ENCODE measurements around the gene BNC2. TPM values are rescaled to one million over a fixed set of nuclear protein-coding genes. Genes with fewer than 3 reads are reported as not detected.

BNC2 gene
- total and polyA plus RNA-seq, 2 of the 13 experiments (the other 11 are each of a cell fraction or from before 2014, with no cell fraction given): not detected

GRCh38 chr9:16613051-16613450, 257.4 kb downstream of the BNC2 start:
- TF ChIP-seq PITX1 (CRISPR knock-in tag; IDR thresholded peaks at IDR 0.05): no peak
- no peak for TF ChIP-seq NR1H2 (CRISPR knock-in tag; IDR thresholded peaks at IDR 0.05; ENCODE audit: borderline replicate concordance, low read depth)
- no peak for TF ChIP-seq REXO4 (CRISPR knock-in tag; IDR thresholded peaks at IDR 0.05; ENCODE audit: borderline replicate concordance)
- no peak for TF ChIP-seq ZIK1 (CRISPR knock-in tag; IDR thresholded peaks at IDR 0.05; ENCODE audit: borderline replicate concordance, low read depth)
- no peak for TF ChIP-seq ZNF629 (CRISPR knock-in tag; conservative IDR thresholded peaks at IDR 0.05)
- TF ChIP-seq YEATS4 (CRISPR knock-in tag; IDR thresholded peaks at IDR 0.05; ENCODE audit: borderline replicate concordance): no peak
- no peak for TF ChIP-seq TRAFD1 (CRISPR knock-in tag; IDR thresholded peaks at IDR 0.05; ENCODE audit: borderline replicate concordance)
- no peak for TF ChIP-seq POLR2G (IDR thresholded peaks at IDR 0.05; ENCODE audit: low read depth, low read length)
- no peak for TF ChIP-seq ZBTB39 (CRISPR knock-in tag; IDR thresholded peaks at IDR 0.05)
- no peak for TF ChIP-seq ZNF737 (CRISPR knock-in tag; IDR thresholded peaks at IDR 0.05; ENCODE audit: borderline replicate concordance)
- no peak for TF ChIP-seq RNF2 (conservative IDR thresholded peaks at IDR 0.05; ENCODE audit: low read depth)
- no peak for TF ChIP-seq FOXK2 (IDR thresholded peaks at IDR 0.05)
- no peak for TF ChIP-seq RFX5 (IDR thresholded peaks at IDR 0.05; ENCODE audit: low read depth, low read length)
- no peak for TF ChIP-seq HNRNPLL (IDR thresholded peaks at IDR 0.05; ENCODE audit: low read depth, low read length, poor library complexity, severe bottlenecking)
- in situ Hi-C loops (cut with HindIII; ENCODE audit: extremely low pct_ligation_motif_present, low pct_unique_long_range_greater_than_20kb) (no loop called here), intact Hi-C loops (cut with micrococcal nuclease; ENCODE audit: unreplicated experiment) (no loop called here)
- POLR2A ChIA-PET: no interaction called here
- Histone ChIP-seq H3K27ac (ENCODE audit: extremely low read length, insufficient read depth, low read length) (no peak overlapping the region), H3K4me2 (ENCODE audit: low read depth, low read length) (no peak overlapping the region), H3K79me2 (ENCODE audit: insufficient read depth, low read length) (no peaks in the 10 kb centered on the region), H3K9ac (ENCODE audit: insufficient read depth, low read depth, low read length) (no peak overlapping the region), H3K4me1 (ENCODE audit: insufficient read depth, low read length) (no peaks in the 10 kb centered on the region), H3K4me3 (replicated peaks in 1 of 3; ENCODE audit: insufficient read depth in 1 of 3, low read depth in 2 of 3, low read length in 3 of 3) (no peak overlapping the region), H3K36me3 (replicated peaks in 1 of 2; ENCODE audit: control insufficient read depth in 1 of 2, insufficient read depth in 2 of 2, low read length in 2 of 2) (no peaks in the 10 kb centered on the region), H3K9me3 (ENCODE audit: low read length) (no peaks in the 10 kb centered on the region), H3K27me3 (ENCODE audit: control insufficient read depth in 1 of 2, insufficient read depth in 2 of 2, low read length in 2 of 2) (peaks cover 0 to 1% of the 10 kb centered on the region in 2 experiments; a peak in 1 of 5 replicates), H4K20me1 (ENCODE audit: insufficient read depth, low read length) (no peaks in the 10 kb centered on the region), H2AFZ (ENCODE audit: low read length) (no peak overlapping the region)
- no TSS peak for BruUV-seq (replicated peaks)
- FAIRE-seq (no peak), ATAC-seq (no peak), DNase-seq (ENCODE audit: low spot score) (no peak)
- WGBS (ENCODE audit: low lambda C conversion rate): 0% methylated on average over 1 of the region's 1 CpG
- CTCF ChIA-PET (ENCODE audit: low intra/inter-chr PET ratio, low total read pairs): no interaction called here
